ENCODE results near the gene GPATCH11.
A peak's percentile ranks its signal among the peaks of the same experiment; 100 is the strongest.

The GPATCH11 gene

GRCh38 chr2:37083873-37084794, at the start of gene GPATCH11, which contains the start of gene HEATR5B:
TSS of gene GPATCH11 (plus strand) at chr2:37084518. CDS start at chr2:37088382, 3,864 bp downstream.
TSS of gene HEATR5B (minus strand) at chr2:37084372. CDS start at chr2:37083414, 958 bp downstream.
- DNase-seq: peak; percentile 67 to 83

DNA sequence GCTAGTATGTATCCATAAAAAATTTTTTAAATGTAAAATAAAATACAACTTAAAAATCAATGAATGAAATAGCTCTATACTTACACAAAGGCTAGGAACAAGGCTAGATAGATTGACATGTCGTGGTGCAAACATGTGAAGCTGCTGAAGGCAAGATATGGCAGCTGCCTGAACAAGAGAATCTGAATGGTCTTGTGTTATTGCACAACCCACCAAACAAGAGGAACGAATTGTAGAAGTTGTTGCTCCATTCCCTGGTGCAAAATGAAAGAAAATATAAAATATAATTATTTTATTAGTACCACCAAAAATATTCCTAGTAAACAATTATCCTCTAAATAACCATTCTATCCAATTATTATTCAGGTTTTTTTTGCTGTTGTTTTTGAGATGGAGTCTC, 46.5 kb upstream of the GPATCH11 start:
- no peak for DNase-seq

DNA sequence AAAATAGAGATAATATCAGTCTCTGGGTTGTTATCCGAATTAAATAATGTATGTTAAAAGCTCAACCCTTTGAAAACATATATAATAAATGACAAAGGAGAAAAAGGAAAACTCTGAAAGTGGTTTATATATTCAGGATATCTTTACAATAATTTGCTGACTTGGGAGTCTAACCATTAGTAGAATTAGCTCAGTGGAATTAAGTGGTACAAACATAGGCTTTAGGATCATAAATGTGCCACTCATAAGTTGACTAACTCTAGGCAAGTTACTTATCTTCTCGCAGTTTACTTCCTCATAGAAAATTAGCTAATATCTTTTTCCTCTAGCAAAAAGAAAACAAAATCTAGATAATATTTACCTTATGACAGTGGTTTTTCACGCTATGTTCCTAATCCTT, 44.7 kb upstream of the GPATCH11 start:
- DNase-seq: no peak

GRCh38 chr2:37052600-37053332, 31.6 kb upstream of the GPATCH11 start:
- DNase-seq: no peak

GRCh38 chr2:37059841-37060240, 24.5 kb upstream of the GPATCH11 start:
- no peak for DNase-seq

DNA sequence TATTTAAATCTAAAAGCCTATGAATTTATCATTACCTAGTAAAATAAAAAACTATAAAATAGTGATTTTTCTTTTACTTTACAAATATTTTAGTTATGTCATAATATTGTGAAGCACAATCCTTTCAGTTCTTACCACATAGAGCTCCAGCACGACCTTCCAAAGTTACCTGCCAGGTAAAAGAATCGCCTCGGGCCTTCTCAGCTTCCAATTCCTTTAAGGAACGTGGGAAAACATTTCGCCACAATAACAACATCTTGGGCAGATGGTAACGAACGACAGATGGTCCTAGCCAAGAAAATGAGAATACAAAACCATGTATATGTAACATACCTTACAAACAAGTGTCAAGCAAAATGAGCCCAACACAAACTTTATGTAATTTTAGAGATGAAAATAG, 23.9 kb upstream of the GPATCH11 start:
- DNase-seq: no peak

GRCh38 chr2:37061013-37061711, 23.2 kb upstream of the GPATCH11 start:
- no peak for DNase-seq

- DNase-seq: no peak
These were observed 22.5 kb upstream of the GPATCH11 start for GRCh38 chr2:37061776-37062175.

DNA sequence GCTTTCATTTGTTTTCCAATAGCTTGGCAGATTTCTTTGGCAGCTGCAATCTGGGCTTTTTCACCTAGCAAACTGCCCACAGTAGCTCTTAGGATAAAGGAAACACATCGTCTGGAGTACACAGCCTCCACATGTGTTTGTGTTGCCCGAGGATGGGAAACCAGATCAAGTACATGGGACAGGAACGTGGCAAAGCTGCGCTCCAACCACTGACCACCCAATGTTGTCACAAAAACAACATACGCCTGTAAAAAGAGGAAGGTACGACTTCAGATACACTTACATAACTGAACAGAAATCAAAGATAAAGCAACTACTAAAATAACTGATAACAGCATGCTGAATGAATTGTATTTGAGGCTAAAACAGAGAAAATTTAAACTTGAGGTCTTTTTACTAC, 15.6 kb upstream of the GPATCH11 start:
- DNase-seq: no peak

DNA sequence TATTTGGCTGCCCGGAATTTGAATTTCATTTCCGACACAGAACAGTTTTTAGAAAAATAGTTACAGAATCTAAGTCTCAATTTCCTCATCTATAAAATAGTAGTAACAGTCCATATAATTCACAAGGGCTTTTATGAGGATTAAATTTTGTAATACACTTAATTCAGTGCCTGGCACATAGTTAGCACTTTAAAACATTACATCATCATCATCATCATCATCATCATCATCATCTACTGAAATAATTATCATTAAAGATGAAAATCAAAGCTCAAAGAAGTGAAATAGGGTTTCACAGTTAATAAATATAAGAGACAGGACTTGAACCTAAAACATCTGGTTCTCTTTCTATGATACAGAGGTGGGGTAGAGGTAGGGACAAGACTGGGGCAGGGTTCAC, 13.4 kb upstream of the GPATCH11 start:
- no peak for DNase-seq

- DNase-seq: no peak
These were observed 4.1 kb upstream of the GPATCH11 start for GRCh38 chr2:37080266-37080665.

DNA sequence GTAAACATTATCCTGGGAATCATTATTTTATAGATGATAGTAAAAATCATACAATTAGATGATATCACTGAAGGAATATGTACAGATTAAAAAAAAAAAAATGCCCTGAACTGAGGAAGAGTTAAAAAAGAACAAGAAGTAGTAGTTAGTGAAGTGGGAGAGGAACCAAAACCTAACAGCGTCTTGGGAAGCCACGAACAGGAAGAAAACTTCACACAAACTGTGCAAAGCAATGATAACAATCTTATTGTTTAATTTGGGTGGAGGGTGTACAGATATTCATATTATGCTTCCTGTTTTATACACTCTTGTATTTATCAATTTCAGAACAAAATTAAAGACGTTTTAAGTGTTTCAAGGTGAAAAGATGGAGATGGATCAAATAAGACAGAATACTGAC, 3.6 kb upstream of the GPATCH11 start:
- DNase-seq: no peak

DNA sequence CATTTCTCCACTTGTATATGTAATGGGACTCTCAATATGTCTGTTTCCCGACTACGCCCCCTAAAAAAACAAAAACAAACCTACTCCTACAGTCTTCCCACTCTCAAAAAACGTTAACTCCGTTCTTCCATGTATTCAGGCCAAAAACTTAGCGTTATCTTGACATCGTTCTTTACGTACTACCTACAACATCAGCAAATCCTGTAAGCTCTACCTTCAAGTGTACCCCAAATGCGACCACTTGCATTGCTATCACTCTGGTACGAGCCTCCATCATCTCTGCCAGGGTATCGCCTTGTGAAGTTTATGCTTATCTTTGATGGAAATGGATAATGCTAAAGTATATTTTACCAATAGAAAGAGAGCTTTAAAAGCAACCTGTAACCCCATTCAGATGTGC, 479 bp downstream of the GPATCH11 start:
- DNase-seq: no peak

DNA sequence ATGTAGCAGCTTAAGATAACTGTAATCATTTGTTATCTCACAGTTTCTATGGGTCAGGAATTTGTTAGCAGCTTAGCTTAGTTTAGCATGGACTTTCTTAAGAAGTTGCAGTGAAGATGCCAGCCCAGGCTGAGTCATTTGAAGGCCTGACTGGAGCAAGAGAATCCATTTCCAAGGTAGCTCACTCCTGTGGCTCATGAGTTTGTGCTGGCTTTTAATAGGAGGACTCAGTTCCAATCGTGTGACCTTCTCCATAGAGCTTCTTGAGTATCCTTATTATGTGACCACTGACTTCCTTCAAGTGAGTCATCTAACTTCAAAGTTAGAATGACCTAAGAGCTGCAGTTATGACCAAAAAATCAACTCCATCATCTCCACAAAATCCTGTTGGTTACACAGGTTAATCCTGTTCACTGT, 1.4 kb downstream of the GPATCH11 start:
- DNase-seq: no peak

DNA sequence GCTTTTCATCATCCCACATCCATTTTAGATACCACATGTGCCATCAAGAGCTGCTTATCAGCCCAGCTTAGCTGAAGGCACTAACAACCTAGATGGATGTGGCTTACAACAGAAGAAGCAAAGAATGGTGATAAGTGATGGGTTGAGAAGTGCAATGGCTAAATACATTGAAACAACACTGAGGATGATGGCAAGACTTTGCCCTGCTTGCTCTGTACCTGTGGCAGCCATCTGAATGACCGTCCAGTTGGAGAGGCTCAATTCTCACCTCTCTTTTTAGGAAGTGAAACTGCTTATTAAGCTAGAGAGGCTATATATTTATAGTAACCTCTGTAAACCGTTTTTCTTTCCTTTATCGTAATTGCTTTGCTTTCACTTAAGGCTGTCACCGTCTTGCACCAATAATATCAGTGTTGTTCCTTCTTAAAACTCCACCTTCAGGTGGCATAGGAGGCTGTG, 5.7 kb downstream of the GPATCH11 start:
- DNase-seq: no peak

DNA sequence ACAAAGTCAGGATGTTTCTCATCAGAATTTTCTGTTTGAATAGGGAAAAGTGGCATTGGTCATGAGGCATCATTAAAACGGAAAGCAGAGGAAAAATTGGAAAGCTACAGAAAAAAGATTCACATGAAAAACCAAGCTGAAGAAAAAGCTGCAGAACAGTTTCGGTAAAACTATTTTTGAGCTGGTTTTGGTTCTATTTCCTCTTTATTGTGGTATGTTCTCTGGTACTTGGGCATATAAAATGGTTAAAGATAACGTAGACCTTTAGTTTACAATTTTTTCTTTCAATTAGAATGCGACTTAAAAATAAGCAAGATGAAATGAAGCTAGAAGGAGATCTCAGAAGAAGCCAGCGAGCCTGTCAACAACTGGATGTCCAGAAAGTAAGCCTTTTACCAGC, 7.6 kb downstream of the GPATCH11 start:
- no peak for DNase-seq

- no peak for DNase-seq
These were observed 12.2 kb downstream of the GPATCH11 start for GRCh38 chr2:37096568-37096967.

- no peak for DNase-seq
These were observed 14.2 kb downstream of the GPATCH11 start for GRCh38 chr2:37098416-37099118.

DNA sequence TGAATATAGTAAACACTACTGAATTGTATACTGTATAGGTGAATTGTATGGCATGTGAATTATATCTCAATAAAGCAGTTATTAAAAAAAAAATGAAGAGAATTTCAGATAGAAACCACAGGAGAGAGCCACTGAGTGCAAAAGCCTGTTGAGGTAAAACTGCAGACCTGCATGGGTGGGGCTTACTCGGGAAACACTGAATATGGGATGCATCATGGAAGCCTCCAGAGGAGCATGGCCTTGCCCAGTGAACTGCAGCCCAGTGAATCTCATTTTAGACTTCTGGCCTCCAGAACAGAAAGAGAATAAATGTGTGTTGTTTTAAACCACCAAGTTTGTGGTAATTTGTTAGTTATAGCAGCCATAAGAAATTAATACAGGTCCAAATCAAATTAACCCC, 15.7 kb downstream of the GPATCH11 start:
- DNase-seq: no peak

GRCh38 chr2:37102588-37102987, 18.3 kb downstream of the GPATCH11 start:
- no peak for DNase-seq

GRCh38 chr2:37104178-37104577, 19.9 kb downstream of the GPATCH11 start:
- no peak for DNase-seq

DNA sequence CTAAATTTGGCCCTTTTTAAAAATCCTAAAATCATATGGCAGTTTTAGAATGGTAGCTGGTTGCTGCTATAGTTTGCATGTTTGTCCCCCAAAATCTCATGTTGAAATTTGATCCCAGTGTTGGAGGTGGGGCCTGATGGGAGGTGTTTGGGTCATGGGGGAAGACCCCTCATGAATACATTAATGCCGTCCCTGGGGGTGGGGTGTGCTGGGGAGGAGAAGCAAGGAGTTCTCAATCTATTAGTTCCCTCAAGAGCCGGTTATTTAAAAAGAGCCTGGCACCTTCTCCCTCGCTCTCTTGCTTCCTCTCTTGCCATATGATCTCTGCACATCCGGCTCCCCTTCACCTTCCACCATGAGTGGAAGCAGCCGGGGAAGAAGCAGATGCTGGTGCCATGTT, 20.8 kb downstream of the GPATCH11 start:
- DNase-seq: no peak

DNA sequence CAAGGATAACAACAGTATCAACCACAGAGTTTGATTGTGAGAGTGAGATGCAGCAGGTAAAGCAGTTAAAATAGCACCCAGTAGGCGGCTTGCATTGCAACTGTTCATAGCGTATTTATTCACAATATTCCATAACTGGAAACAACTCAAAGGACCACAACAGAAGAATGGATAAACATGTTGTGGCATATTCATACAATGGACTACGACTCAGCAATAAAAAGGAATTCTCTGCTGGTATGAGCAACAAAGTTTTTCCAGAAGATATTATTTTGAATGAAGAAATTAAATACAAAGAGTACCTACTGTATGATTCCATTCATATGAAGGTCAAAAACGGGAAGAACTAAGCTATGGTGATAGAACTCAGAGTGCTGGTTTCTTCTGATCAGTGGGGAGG, 25.2 kb downstream of the GPATCH11 start:
- no peak for DNase-seq

All from cerebellar nuclear complex (tissue), 1 donor.